HepG2 (cell line): ENCODE results near the gene ZBTB20. TPM values are rescaled to one million over a fixed set of nuclear protein-coding genes. Genes with fewer than 3 reads are reported as not detected.

Experiments used
- ATAC-seq: fragments of 200-7000 bp; cut with Tn5 transposase; 3 replicates; pipeline ENCODE4 v1.9.1; 2020; ENCODE audit warnings: mild to moderate bottlenecking, moderate library complexity
- BruUV-seq: library from RNA; stranded (reverse); fragments of 400-500 nt; replicated peaks from 2 replicates; lab custom pipeline; 2021; lab: Mats Ljungman, UMichigan
- CTCF ChIA-PET: fragments of 300-600 bp; formaldehyde crosslinking; extraction: SDS; loops from one replicate; lab custom pipeline; 2021; ENCODE audit warnings: low total read pairs, inconsistent platforms, low intra/inter-chr PET ratio; lab: Yijun Ruan, JAX
- POLR2A ChIA-PET: fragments of 350-600 bp; sonication (Branson Sonifier 250); formaldehyde crosslinking; loops from one replicate; lab custom pipeline; 2020; ENCODE audit warnings: antibody characterized with exemption, inconsistent platforms; lab: Yijun Ruan, JAX
- DNase-seq: peaks from one replicate; pipeline ENCODE4 v3.0.0-alpha.2; 2015; ENCODE audit warnings: low spot score
- FAIRE-seq: peaks from 3 replicates; lab custom pipeline; 2011; peaks lifted over from hg19 to GRCh38; lab: Jason Lieb, UNC
- H2AFZ ChIP-seq: one replicate; pipeline ENCODE4 v1.6.1; 2011; ENCODE audit warnings: low read length, inconsistent platforms
- H3K27ac ChIP-seq: fragments of 300-600 bp; 3 replicates; pipeline ENCODE4 v1.8.0; 2011; ENCODE audit warnings: mixed run types, mild to moderate bottlenecking, mixed read lengths, low read length, inconsistent platforms; ENCODE audit not compliant: insufficient read depth; ENCODE audit errors: extremely low read length
- H3K27me3 ChIP-seq, 2 experiments: fragments of 200-600 bp in 1 of 2; 2 replicates in 1 of 2; 3 replicates in 1 of 2; pipeline versions ENCODE4 v1.6.0 to v1.8.0; 2011; ENCODE audit warnings: low read length in 2 of 2, mild to moderate bottlenecking in 2 of 2, moderate library complexity in 2 of 2, inconsistent platforms in 1 of 2; ENCODE audit not compliant: insufficient read depth in 2 of 2, control insufficient read depth in 1 of 2
- H3K36me3 ChIP-seq, 2 experiments: fragments of 200-600 bp in 1 of 2; replicated peaks in 1 of 2; 2 replicates in 1 of 2; 3 replicates in 1 of 2; pipeline versions ENCODE4 v1.5.1 to v1.8.0; 2011; ENCODE audit warnings: low read length in 2 of 2, inconsistent platforms in 1 of 2; ENCODE audit not compliant: insufficient read depth in 2 of 2, control insufficient read depth in 1 of 2
- H3K4me1 ChIP-seq: 2 replicates; pipeline ENCODE4 v1.5.1; 2012; ENCODE audit warnings: low read length, inconsistent platforms; ENCODE audit not compliant: insufficient read depth
- H3K4me2 ChIP-seq: 2 replicates; pipeline ENCODE4 v1.6.0; 2011; ENCODE audit warnings: low read depth, low read length, inconsistent platforms
- H3K4me3 ChIP-seq, 3 experiments: fragments of 200-600 bp in 1 of 3; sonication (generic), shearing (Covaris generic) in 1 of 3; replicated peaks in 1 of 3; 2 replicates each; pipeline ENCODE4 v1.5.1; 2011 to 2016; ENCODE audit warnings: low read length in 3 of 3, inconsistent platforms in 2 of 3, low read depth in 2 of 3, mild to moderate bottlenecking in 2 of 3, control low read depth in 1 of 3, mixed read lengths in 1 of 3; ENCODE audit not compliant: insufficient read depth in 1 of 3
- H3K79me2 ChIP-seq: one replicate; pipeline ENCODE4 v1.6.1; 2011; ENCODE audit warnings: low read length, inconsistent platforms; ENCODE audit not compliant: insufficient read depth
- H3K9ac ChIP-seq: 2 replicates; pipeline ENCODE4 v1.6.0; 2011; ENCODE audit warnings: mild to moderate bottlenecking, low read depth, low read length, inconsistent platforms; ENCODE audit not compliant: insufficient read depth
- H3K9me3 ChIP-seq: 2 replicates; pipeline ENCODE4 v1.5.1; 2012; ENCODE audit warnings: mild to moderate bottlenecking, low read length
- H4K20me1 ChIP-seq: 2 replicates; pipeline ENCODE4 v1.6.0; 2011; ENCODE audit warnings: inconsistent platforms, mild to moderate bottlenecking, low read length, moderate library complexity; ENCODE audit not compliant: insufficient read depth
- CREB1 ChIP-seq, 2 experiments: fragments of 450-650 bp in 1 of 2; IDR thresholded peaks; 2 replicates each; pipeline ENCODE4 v1.6.1; 2016 to 2017; ENCODE audit warnings: control low read depth in 1 of 2, mild to moderate bottlenecking in 1 of 2, missing compliant biosample characterization in 1 of 2, missing genetic modification characterization in 1 of 2
- FOXA1 ChIP-seq, 2 experiments: fragments of 450-650 bp in 1 of 2; sonication (generic) in 1 of 2; formaldehyde crosslinking in 1 of 2; IDR thresholded peaks; 2 replicates each; pipeline versions ENCODE4 v1.4.0 to v1.6.1; 2016 to 2020; ENCODE audit warnings: missing genetic modification reagents in 1 of 2
- HNF4A ChIP-seq: sonication (generic); formaldehyde crosslinking; IDR thresholded peaks from 2 replicates; pipeline ENCODE4 v1.4.0; 2020; ENCODE audit warnings: missing genetic modification reagents
- HNF4G ChIP-seq, 2 experiments: sonication (generic) in 1 of 2; formaldehyde crosslinking in 1 of 2; IDR thresholded peaks; 2 replicates each; pipeline versions ENCODE4 v1.4.0 to v1.6.1; 2011 to 2020; ENCODE audit warnings: borderline replicate concordance in 2 of 2, low read depth in 2 of 2, mild to moderate bottlenecking in 2 of 2, low read length in 1 of 2, missing genetic modification reagents in 1 of 2, moderate library complexity in 1 of 2
- MEF2D ChIP-seq: sonication (generic); formaldehyde crosslinking; IDR thresholded peaks from 2 replicates; pipeline ENCODE4 v1.5.1; 2020; ENCODE audit warnings: mild to moderate bottlenecking, missing genetic modification reagents
- NCOR1 ChIP-seq: fragments of 200-600 bp; sonication (generic); IDR thresholded peaks from 2 replicates; pipeline ENCODE4 v1.7.0; 2017; ENCODE audit warnings: antibody characterized with exemption, low read length, borderline replicate concordance
- PHF8 ChIP-seq: sonication (generic); formaldehyde crosslinking; IDR thresholded peaks from 2 replicates; pipeline ENCODE4 v1.5.0; 2020; ENCODE audit warnings: missing genetic modification reagents
- ZKSCAN1 ChIP-seq: fragments of 150-350 bp; IDR thresholded peaks from 2 replicates; pipeline ENCODE4 v1.6.1; 2014; ENCODE audit warnings: low read length
- ZNF331 ChIP-seq: sonication (generic); formaldehyde crosslinking; IDR thresholded peaks from 2 replicates; pipeline ENCODE4 v1.4.0; 2020; ENCODE audit warnings: missing genetic modification reagents
- ZNF709 ChIP-seq: sonication (generic); formaldehyde crosslinking; IDR thresholded peaks from 2 replicates; pipeline ENCODE4 v1.5.0; 2020; ENCODE audit warnings: mild to moderate bottlenecking, missing genetic modification reagents
- ZSCAN22 ChIP-seq: sonication (generic); formaldehyde crosslinking; IDR thresholded peaks from 2 replicates; pipeline ENCODE4 v1.4.0; 2020; ENCODE audit warnings: mild to moderate bottlenecking, missing genetic modification reagents
- WGBS: methylation state at CpG from one replicate; pipeline ENCODE4 v1.1.6; 2017; ENCODE audit warnings: low lambda C conversion rate; 5-methylcytosine and 5-hydroxymethylcytosine counted together
- in situ Hi-C: cut with HindIII; loops from 2 replicates; pipeline ENCODE4 v1.10.0; 2017; ENCODE audit warnings: low pct_unique_long_range_greater_than_20kb; ENCODE audit not compliant: extremely low pct_ligation_motif_present
- intact Hi-C: fragments of 100-400 bp; cut with micrococcal nuclease; formaldehyde crosslinking; loops from one replicate; pipeline ENCODE4 v1.10.0; 2022; ENCODE audit not compliant: unreplicated experiment
- polyA plus RNA-seq, 8 experiments: library from polyadenylated mRNA; depleted of rRNA in 3 of 8; stranded (reverse) in 7 of 8; unstranded in 1 of 8; fragments of >200 nt; fragmentation: Illumina TruSeq in 4 of 8; extraction: Trizol in 4 of 8; gene quantifications; 2 replicates each; pipeline versions ENCODE4 v1.2.1 to v1.2.3, GENCODE V29; 2011 to 2016; ENCODE audit warnings: low read depth in 4 of 8, missing spikeins in 1 of 8, mixed read lengths in 1 of 8; ENCODE audit not compliant: insufficient read depth in 1 of 8
- total RNA-seq, 5 experiments: library from RNA; depleted of rRNA; stranded (reverse); fragments of >200 nt; fragmentation: Illumina TruSeq; extraction: Trizol; gene quantifications; 2 replicates each; pipeline ENCODE4 v1.2.3, GENCODE V29; 2016; ENCODE audit warnings: low read depth in 1 of 5
- TF ChIP-seq, protein P1 (sequence below): IDR thresholded peaks from 2 replicates; pipeline ENCODE4 v1.6.1; 2016; ENCODE audit warnings: missing genetic modification reagents, missing compliant biosample characterization
- TF ChIP-seq, protein P2 (sequence below): sonication (generic); formaldehyde crosslinking; IDR thresholded peaks from 2 replicates; pipeline ENCODE4 v1.8.1; 2023; ENCODE audit warnings: mild to moderate bottlenecking, inconsistent platforms, moderate library complexity, missing genetic modification reagents, borderline replicate concordance
- TF ChIP-seq, protein P3 (sequence below): sonication (generic); formaldehyde crosslinking; IDR thresholded peaks from 2 replicates; pipeline ENCODE4 v1.5.0; 2020; ENCODE audit warnings: mild to moderate bottlenecking, missing genetic modification reagents, borderline replicate concordance
- TF ChIP-seq, protein P4 (sequence below): sonication (generic); formaldehyde crosslinking; IDR thresholded peaks from 2 replicates; pipeline ENCODE4 v1.4.0; 2020; ENCODE audit warnings: mild to moderate bottlenecking, missing genetic modification reagents
- TF ChIP-seq, protein P5 (sequence below): IDR thresholded peaks from 2 replicates; pipeline ENCODE4 v1.6.1; 2012; ENCODE audit warnings: inconsistent platforms

ZBTB20 gene
- total and polyA plus RNA-seq, 2 of the 13 experiments (the other 11 are each of a cell fraction or from before 2014, with no cell fraction given) = 1.9 to 8.8 TPM

DNA sequence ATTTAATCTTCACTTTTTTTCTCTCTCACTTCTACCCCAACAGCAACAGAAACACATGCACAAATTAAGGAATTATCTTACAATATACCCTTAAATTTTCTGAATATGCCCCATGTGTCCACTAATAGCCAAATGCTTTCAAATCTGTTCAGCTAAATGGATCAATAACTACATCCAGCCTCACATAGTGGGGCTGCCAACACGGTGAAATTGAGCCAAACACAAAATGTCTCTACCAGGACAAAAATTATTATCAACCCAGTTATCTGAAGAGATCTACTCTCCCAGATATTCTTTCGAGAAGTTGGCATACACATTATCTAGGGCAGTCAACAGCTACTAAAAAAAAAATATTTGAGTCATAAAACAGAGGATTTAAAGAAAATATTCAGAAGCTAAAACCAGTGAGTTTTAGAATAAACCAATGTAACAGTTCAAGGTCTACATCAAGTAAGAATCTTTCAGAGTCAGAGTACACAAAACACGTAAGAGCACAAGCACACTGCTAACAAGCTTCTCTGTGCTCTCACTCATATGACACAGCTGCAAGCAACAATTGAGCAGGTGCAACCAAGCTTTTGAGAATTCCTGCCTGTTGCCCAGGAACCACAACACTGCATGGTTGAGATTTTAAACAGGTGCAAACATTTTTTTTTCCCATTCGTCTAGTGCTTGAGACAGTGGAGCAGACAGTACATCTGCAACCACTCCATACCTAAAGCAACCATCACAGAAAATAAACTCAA lies 247.7 kb downstream of the ZBTB20 start:
- Histone ChIP-seq H3K4me3 (no peak overlapping the region; a peak in 1 of 6 replicates), H3K9me3 (no peaks in the 10 kb centered on the region), H3K4me1 (peaks cover 39% of the 10 kb centered on the region), H3K4me2 (peak overlapping the region; percentile 86), H3K79me2 (no peaks in the 10 kb centered on the region), H3K9ac (no peak overlapping the region), H3K27ac (peak overlapping the region; percentile 69), H3K27me3 (no peaks in the 10 kb centered on the region), H4K20me1 (no peaks in the 10 kb centered on the region), H3K36me3 (no peaks in the 10 kb centered on the region), H2AFZ (no peak overlapping the region)
- intact Hi-C loops (loop anchor here (5.0 kb wide), 1 partner anchor 248 kb away; the partner anchor contains the start of gene ZBTB20), in situ Hi-C loops (no loop called here)
- FAIRE-seq = peak; percentile 92
- DNase-seq = peak; percentile 83
- ChIA-PET CTCF (no interaction called here), POLR2A (no interaction called here)
- no TSS peak for BruUV-seq
- peak; percentile 95 for ATAC-seq
- WGBS = 10% methylated on average over 4 of the region's 4 CpGs
- TF ChIP-seq HNF4A (CRISPR knock-in tag) = peak; percentile 70
- no peak for TF ChIP-seq PHF8
- TF ChIP-seq, protein P1, sequence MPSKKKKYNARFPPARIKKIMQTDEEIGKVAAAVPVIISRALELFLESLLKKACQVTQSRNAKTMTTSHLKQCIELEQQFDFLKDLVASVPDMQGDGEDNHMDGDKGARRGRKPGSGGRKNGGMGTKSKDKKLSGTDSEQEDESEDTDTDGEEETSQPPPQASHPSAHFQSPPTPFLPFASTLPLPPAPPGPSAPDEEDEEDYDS (CRISPR knock-in tag) = no peak
- TF ChIP-seq MEF2D (CRISPR knock-in tag) = no peak
- no peak for TF ChIP-seq FOXA1 (IDR thresholded peaks at IDR 0.05)
- TF ChIP-seq FOXA1 (CRISPR knock-in tag; IDR thresholded peaks at IDR 0.05) = 0 out of 2 replicates have a peak, but pooled peaks have one; percentile 25
- peak; percentile 86 for TF ChIP-seq ZKSCAN1
- no peak for TF ChIP-seq ZSCAN22
- TF ChIP-seq, protein P2, sequence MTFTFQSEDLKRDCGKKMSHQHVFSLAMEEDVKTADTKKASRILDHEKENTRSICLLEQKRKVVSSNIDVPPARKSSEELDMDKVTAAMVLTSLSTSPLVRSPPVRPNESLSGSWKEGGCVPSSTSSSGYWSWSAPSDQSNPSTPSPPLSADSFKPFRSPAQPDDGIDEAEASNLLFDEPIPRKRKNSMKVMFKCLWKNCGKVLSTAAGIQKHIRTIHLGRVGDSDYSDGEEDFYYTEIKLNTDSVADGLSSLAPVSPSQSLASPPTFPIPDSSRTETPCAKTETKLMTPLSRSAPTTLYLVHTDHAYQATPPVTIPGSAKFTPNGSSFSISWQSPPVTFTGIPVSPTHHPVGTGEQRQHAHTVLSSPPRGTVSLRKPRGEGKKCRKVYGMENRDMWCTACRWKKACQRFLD (CRISPR knock-in tag) = no peak
- peak; percentile 16; the same call in 1 of the 2 replicates for TF ChIP-seq HNF4G (IDR thresholded peaks at IDR 0.05; ENCODE audit: borderline replicate concordance, low read depth, low read length)
- no peak for TF ChIP-seq HNF4G (CRISPR knock-in tag; IDR thresholded peaks at IDR 0.05; ENCODE audit: borderline replicate concordance, low read depth)
- TF ChIP-seq, protein P3, sequence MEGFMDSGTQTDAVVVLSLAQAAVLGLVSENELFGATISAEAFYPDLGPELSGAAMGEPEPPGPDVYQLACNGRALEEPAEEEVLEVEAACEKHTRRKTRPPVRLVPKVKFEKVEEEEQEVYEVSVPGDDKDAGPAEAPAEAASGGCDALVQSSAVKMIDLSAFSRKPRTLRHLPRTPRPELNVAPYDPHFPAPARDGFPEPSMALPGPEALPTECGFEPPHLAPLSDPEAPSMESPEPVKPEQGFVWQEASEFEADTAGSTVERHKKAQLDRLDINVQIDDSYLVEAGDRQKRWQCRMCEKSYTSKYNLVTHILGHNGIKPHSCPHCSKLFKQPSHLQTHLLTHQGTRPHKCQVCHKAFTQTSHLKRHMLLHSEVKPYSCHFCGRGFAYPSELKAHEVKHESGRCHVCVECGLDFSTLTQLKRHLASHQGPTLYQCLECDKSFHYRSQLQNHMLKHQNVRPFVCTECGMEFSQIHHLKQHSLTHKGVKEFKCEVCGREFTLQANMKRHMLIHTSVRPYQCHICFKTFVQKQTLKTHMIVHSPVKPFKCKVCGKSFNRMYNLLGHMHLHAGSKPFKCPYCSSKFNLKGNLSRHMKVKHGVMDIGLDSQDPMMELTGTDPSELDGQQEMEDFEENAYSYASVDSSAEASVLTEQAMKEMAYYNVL (CRISPR knock-in tag) = 0 out of 2 replicates have a peak, but pooled peaks have one; percentile 20
- TF ChIP-seq, protein P4, sequence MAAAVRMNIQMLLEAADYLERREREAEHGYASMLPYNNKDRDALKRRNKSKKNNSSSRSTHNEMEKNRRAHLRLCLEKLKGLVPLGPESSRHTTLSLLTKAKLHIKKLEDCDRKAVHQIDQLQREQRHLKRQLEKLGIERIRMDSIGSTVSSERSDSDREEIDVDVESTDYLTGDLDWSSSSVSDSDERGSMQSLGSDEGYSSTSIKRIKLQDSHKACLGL (CRISPR knock-in tag) = no peak
- TF ChIP-seq ZNF709 (CRISPR knock-in tag) = no peak
- TF ChIP-seq ZNF331 = peak; percentile 22; the same call in 1 of the 2 replicates
- TF ChIP-seq CREB1 (IDR thresholded peaks at IDR 0.05) = peak; percentile 44; the same call in 1 of the 2 replicates
- peak; percentile 89 for TF ChIP-seq CREB1 (CRISPR knock-in tag; IDR thresholded peaks at IDR 0.05)
- TF ChIP-seq, protein P5, sequence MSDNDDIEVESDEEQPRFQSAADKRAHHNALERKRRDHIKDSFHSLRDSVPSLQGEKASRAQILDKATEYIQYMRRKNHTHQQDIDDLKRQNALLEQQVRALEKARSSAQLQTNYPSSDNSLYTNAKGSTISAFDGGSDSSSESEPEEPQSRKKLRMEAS = 0 out of 2 replicates have a peak, but pooled peaks have one; percentile 31
- TF ChIP-seq NCOR1 = peak; percentile 50; the same call in 1 of the 2 replicates
